ENCODE measurements around the gene SEMA3C.

The SEMA3C gene

DNA sequence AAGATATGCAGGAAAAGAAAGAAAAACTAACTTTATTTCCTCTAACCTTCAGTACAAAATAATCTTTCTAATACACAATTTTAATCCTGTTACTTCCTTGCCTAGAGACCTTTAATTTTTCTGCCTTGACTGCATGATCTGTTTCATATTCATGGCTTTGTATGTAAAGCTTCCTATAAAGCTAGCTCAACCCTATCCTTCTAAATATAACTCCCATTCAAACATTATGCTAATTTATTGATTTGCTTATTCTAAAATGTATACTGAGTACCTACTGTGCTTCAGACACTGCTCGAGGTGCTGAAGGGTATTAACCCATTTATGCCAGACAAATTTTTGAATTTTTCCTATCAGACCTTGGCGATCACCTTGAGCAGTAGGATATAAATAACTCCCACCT, 47.6 kb downstream of the SEMA3C start:
- no peaks in the 10 kb centered on the region for H3K36me3 ChIP-seq (ENCODE audit: control insufficient read depth, low read length)

DNA sequence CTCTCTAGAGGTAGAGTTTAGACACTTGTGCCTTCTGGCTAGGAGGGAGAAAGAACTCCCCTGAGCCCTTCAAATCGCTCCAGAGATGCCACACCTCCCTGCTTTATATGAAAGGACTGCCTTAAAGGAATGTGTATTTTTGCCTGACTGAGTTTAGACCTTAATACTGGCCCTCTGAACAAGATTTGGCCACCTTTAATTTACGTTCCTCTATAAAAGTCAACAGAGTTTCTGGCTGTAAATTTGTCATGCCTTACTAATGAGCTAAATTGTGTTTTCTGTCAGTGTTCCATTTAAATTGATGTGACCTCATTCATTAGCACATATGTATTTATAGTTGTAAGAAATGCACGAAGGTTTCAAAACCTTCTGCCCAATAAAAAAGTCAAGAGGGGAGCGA, 48.0 kb downstream of the SEMA3C start:
- Histone ChIP-seq H3K4me1 (ENCODE audit: control insufficient read depth, low read length) (no peaks in the 10 kb centered on the region), H3F3A (ENCODE audit: control insufficient read depth, insufficient read depth) (no peaks in the 10 kb centered on the region), H3K9me3 (ENCODE audit: control insufficient read depth, insufficient read depth, low read length) (0 out of 2 replicates have a peak, but pooled peaks cover 3% of the 10 kb centered on the region), H3K36me3 (ENCODE audit: control insufficient read depth, low read length) (no peaks in the 10 kb centered on the region), H3K27ac (ENCODE audit: low read depth, low read length) (no peak overlapping the region), H3K9me2 (replicated peaks; ENCODE audit: control insufficient read depth, low read length) (no peaks in the 10 kb centered on the region), H3K4me2 (ENCODE audit: low read length) (no peak overlapping the region), H3K79me2 (ENCODE audit: control insufficient read depth, low read length) (no peaks in the 10 kb centered on the region), H3K4me3 (ENCODE audit: low read length) (no peak overlapping the region), H3K27me3 (ENCODE audit: control insufficient read depth, low read length) (no peaks in the 10 kb centered on the region), H4K20me1 (ENCODE audit: control insufficient read depth, insufficient read depth, low read depth, low read length) (no peaks in the 10 kb centered on the region)
- TF ChIP-seq EZH2phosphoT487 (IDR thresholded peaks at IDR 0.05; ENCODE audit: borderline replicate concordance, low read length), result no peak
- TF ChIP-seq, protein P1, sequence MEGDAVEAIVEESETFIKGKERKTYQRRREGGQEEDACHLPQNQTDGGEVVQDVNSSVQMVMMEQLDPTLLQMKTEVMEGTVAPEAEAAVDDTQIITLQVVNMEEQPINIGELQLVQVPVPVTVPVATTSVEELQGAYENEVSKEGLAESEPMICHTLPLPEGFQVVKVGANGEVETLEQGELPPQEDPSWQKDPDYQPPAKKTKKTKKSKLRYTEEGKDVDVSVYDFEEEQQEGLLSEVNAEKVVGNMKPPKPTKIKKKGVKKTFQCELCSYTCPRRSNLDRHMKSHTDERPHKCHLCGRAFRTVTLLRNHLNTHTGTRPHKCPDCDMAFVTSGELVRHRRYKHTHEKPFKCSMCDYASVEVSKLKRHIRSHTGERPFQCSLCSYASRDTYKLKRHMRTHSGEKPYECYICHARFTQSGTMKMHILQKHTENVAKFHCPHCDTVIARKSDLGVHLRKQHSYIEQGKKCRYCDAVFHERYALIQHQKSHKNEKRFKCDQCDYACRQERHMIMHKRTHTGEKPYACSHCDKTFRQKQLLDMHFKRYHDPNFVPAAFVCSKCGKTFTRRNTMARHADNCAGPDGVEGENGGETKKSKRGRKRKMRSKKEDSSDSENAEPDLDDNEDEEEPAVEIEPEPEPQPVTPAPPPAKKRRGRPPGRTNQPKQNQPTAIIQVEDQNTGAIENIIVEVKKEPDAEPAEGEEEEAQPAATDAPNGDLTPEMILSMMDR (IDR thresholded peaks at IDR 0.05; ENCODE audit: low read depth, low read length, poor library complexity, severe bottlenecking), result no peak

More for the DNA sequence above, 47.6 kb downstream of the SEMA3C start:
- Histone ChIP-seq H3K4me2 (ENCODE audit: low read length) (no peak overlapping the region), H3K27me3 (ENCODE audit: control insufficient read depth, low read length) (no peaks in the 10 kb centered on the region), H3K9me3 (ENCODE audit: control insufficient read depth, insufficient read depth, low read length) (0 out of 2 replicates have a peak, but pooled peaks cover 3% of the 10 kb centered on the region), H3K4me3 (ENCODE audit: low read length) (no peak overlapping the region), H3K79me2 (ENCODE audit: control insufficient read depth, low read length) (no peaks in the 10 kb centered on the region), H4K20me1 (ENCODE audit: control insufficient read depth, insufficient read depth, low read depth, low read length) (no peaks in the 10 kb centered on the region), H3K9me2 (replicated peaks; ENCODE audit: control insufficient read depth, low read length) (no peaks in the 10 kb centered on the region), H3F3A (ENCODE audit: control insufficient read depth, insufficient read depth) (no peaks in the 10 kb centered on the region), H3K27ac (ENCODE audit: low read depth, low read length) (no peak overlapping the region), H3K4me1 (ENCODE audit: control insufficient read depth, low read length) (no peaks in the 10 kb centered on the region)
- TF ChIP-seq, protein P1 (IDR thresholded peaks at IDR 0.05; ENCODE audit: low read depth, low read length, poor library complexity, severe bottlenecking), result no peak
- no peak for TF ChIP-seq EZH2phosphoT487 (IDR thresholded peaks at IDR 0.05; ENCODE audit: borderline replicate concordance, low read length)

DNA sequence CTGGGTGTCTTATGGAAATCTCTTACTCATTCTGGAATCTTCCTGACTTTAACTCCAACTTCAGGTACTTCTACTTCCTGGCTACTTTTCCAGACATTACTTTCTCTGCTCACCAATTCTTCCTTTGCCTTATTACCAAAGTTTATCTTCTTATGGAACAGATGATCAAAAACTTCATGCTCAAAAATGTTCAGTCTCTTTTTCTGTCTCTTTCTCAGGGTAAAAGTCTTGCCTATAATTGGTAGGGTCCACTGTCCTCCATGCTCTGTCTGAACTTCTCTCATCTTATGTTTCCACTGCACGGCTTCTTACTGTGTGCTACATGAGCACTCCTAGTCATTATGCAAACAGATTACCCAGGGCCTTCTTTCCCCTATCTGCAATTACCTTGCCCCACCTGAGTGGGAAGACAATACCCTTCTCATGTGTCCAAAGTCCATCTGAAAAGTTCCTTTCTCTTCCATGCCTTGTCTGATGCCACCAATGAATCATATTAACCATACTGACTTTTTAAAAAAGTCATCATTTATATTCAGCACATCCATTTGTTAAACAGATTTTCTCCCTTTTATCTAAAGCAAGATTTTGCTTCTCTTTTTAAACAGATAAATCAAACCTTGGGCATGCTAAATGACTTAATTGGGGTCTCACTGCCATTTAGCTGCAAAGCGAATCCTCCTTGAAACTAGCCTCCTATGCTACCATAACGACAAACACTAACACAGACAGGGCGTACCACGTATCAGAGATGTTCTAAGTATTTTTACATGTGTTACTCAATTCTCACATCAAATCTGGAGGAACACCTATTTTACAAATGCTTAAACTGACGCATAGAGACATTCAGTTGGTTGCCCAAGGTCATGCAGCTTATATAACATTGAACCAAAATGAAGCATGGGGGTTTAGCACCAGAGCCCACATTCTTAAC, 48.8 kb downstream of the SEMA3C start:
- Histone ChIP-seq H4K20me1 (ENCODE audit: control insufficient read depth, insufficient read depth, low read depth, low read length) (no peaks in the 10 kb centered on the region), H3K4me2 (ENCODE audit: low read length) (no peak overlapping the region), H3K27ac (ENCODE audit: low read depth, low read length) (no peak overlapping the region), H3K4me3 (ENCODE audit: low read length) (no peak overlapping the region), H3K27me3 (ENCODE audit: control insufficient read depth, low read length) (no peaks in the 10 kb centered on the region), H3K9me2 (replicated peaks; ENCODE audit: control insufficient read depth, low read length) (no peaks in the 10 kb centered on the region), H3K9me3 (ENCODE audit: control insufficient read depth, insufficient read depth, low read length) (no peaks in the 10 kb centered on the region), H3K79me2 (ENCODE audit: control insufficient read depth, low read length) (no peaks in the 10 kb centered on the region), H3F3A (ENCODE audit: control insufficient read depth, insufficient read depth) (no peaks in the 10 kb centered on the region), H3K4me1 (ENCODE audit: control insufficient read depth, low read length) (no peaks in the 10 kb centered on the region), H3K36me3 (ENCODE audit: control insufficient read depth, low read length) (no peaks in the 10 kb centered on the region)
- no peak for TF ChIP-seq EZH2phosphoT487 (IDR thresholded peaks at IDR 0.05; ENCODE audit: borderline replicate concordance, low read length)
- TF ChIP-seq, protein P1 (IDR thresholded peaks at IDR 0.05; ENCODE audit: low read depth, low read length, poor library complexity, severe bottlenecking), result no peak

All from DOHH2 (cell line).